KMS-11 (cell line): ENCODE data around the gene SACS.

Source experiments
- H2AFZ ChIP-seq: fragments of 200-600 bp; sonication (generic); 2 replicates; pipeline ENCODE4 v1.6.1; 2016; ENCODE audit warnings: antibody characterized with exemption, mixed run types, low read depth
- H3K27ac ChIP-seq: fragments of 200-600 bp; sonication (generic); 2 replicates; pipeline ENCODE4 v1.6.1; 2016; ENCODE audit warnings: mild to moderate bottlenecking, mixed run types
- H3K27me3 ChIP-seq: fragments of 200-600 bp; sonication (generic); 2 replicates; pipeline ENCODE4 v1.6.1; 2017; ENCODE audit warnings: mild to moderate bottlenecking, low read depth, mixed run types, moderate library complexity; ENCODE audit not compliant: insufficient read depth
- H3K36me3 ChIP-seq: fragments of 200-600 bp; sonication (generic); 2 replicates; pipeline ENCODE4 v1.6.1; 2017; ENCODE audit warnings: mild to moderate bottlenecking, mixed run types; ENCODE audit not compliant: insufficient read depth
- H3K4me1 ChIP-seq: fragments of 200-600 bp; sonication (generic); 2 replicates; pipeline ENCODE4 v1.6.1; 2016; ENCODE audit warnings: mild to moderate bottlenecking, low read depth, mixed run types; ENCODE audit not compliant: poor library complexity, severe bottlenecking
- H3K4me2 ChIP-seq: fragments of 200-600 bp; sonication (generic); 2 replicates; pipeline ENCODE4 v1.7.0; 2016; ENCODE audit warnings: mild to moderate bottlenecking, mixed run types
- H3K4me3 ChIP-seq: fragments of 200-600 bp; sonication (generic); IDR thresholded peaks from 2 replicates; pipeline ENCODE4 v1.6.1; 2017; ENCODE audit warnings: low read depth, low read length, mixed read lengths; ENCODE audit not compliant: insufficient read depth
- H3K79me2 ChIP-seq: fragments of 200-600 bp; sonication (generic); 2 replicates; pipeline ENCODE4 v1.6.1; 2016; ENCODE audit warnings: low read depth, mixed run types; ENCODE audit not compliant: insufficient read depth
- H3K9ac ChIP-seq: fragments of 200-600 bp; sonication (generic); 2 replicates; pipeline ENCODE4 v1.6.1; 2016; ENCODE audit warnings: mild to moderate bottlenecking, mixed run types
- H4K20me1 ChIP-seq: fragments of 200-600 bp; sonication (generic); 2 replicates; pipeline ENCODE4 v1.6.1; 2016; ENCODE audit warnings: mild to moderate bottlenecking, mixed run types; ENCODE audit not compliant: insufficient read depth
- TF ChIP-seq, protein P1 (sequence below): fragments of 200-600 bp; sonication (generic); conservative IDR thresholded peaks from 2 replicates; pipeline ENCODE4 v1.6.1; 2017; ENCODE audit warnings: low read depth, mild to moderate bottlenecking, antibody characterized with exemption, low read length, moderate library complexity, mixed read lengths

The SACS gene

GRCh38 chr13:23381866-23382265 is 51.6 kb downstream of the SACS start:
- H3K27ac ChIP-seq = no peak overlapping the region
- no peak overlapping the region for H2AFZ ChIP-seq
- no peak overlapping the region for H3K9ac ChIP-seq
- H3K4me3 ChIP-seq = no peak overlapping the region
- H3K4me2 ChIP-seq = no peak overlapping the region
- no peaks in the 10 kb centered on the region for H3K27me3 ChIP-seq
- TF ChIP-seq, protein P1, sequence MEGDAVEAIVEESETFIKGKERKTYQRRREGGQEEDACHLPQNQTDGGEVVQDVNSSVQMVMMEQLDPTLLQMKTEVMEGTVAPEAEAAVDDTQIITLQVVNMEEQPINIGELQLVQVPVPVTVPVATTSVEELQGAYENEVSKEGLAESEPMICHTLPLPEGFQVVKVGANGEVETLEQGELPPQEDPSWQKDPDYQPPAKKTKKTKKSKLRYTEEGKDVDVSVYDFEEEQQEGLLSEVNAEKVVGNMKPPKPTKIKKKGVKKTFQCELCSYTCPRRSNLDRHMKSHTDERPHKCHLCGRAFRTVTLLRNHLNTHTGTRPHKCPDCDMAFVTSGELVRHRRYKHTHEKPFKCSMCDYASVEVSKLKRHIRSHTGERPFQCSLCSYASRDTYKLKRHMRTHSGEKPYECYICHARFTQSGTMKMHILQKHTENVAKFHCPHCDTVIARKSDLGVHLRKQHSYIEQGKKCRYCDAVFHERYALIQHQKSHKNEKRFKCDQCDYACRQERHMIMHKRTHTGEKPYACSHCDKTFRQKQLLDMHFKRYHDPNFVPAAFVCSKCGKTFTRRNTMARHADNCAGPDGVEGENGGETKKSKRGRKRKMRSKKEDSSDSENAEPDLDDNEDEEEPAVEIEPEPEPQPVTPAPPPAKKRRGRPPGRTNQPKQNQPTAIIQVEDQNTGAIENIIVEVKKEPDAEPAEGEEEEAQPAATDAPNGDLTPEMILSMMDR = no peak
- H3K36me3 ChIP-seq = no peaks in the 10 kb centered on the region
- no peaks in the 10 kb centered on the region for H4K20me1 ChIP-seq
- H3K79me2 ChIP-seq = no peaks in the 10 kb centered on the region
- no peaks in the 10 kb centered on the region for H3K4me1 ChIP-seq

DNA sequence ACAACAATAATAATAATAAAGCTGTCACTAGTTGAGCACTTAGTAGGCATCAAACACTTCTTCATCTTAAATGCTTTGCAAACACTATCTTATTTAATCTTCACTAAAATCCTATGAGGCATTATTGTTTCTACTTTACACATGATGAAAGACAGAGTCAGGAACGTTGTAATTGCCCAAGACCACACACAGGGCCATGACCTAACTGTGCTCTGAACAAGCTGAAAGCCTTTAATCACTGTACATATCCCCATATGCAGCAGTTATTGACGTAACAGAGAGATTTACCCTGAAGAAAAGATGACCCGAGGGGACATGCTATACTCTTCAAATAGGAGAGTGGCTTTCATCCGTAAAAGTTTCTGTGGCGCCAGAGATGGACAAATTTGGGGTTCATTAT is 53.0 kb downstream of the SACS start:
- Histone ChIP-seq H2AFZ (no peak overlapping the region), H3K4me1 (peaks cover 5% of the 10 kb centered on the region), H3K27me3 (no peaks in the 10 kb centered on the region), H3K36me3 (no peaks in the 10 kb centered on the region), H3K9ac (no peak overlapping the region), H3K4me3 (no peak overlapping the region), H4K20me1 (no peaks in the 10 kb centered on the region), H3K27ac (no peak overlapping the region), H3K4me2 (no peak overlapping the region), H3K79me2 (no peaks in the 10 kb centered on the region)
- TF ChIP-seq, protein P1 = no peak

- no peak overlapping the region for H2AFZ ChIP-seq
- no peak overlapping the region for H3K4me2 ChIP-seq
- H3K9ac ChIP-seq = no peak overlapping the region
Measured at GRCh38 chr13:23377983-23378632, 55.4 kb downstream of the SACS start.

DNA sequence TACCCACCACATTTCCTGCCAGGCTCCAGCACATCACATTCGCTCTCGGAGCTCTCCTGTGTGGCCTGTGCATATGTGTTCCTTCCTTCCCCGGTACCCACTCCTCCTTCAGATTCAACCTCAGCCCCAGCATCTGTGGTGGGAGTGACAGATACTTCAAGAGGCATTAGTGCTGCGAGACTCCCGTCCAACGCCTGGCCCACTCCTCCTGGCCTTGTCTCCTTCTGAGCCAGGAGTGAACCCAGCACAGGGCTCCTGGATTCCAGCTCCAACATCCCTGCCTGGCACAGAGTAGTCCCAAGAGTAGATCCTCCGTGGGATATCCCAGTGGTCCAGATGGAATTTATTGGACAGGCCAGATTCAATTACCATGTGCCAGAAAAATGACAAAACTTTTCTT is 55.9 kb downstream of the SACS start:
- H4K20me1 ChIP-seq = no peaks in the 10 kb centered on the region
- H3K36me3 ChIP-seq = no peaks in the 10 kb centered on the region
- H3K9ac ChIP-seq = no peak overlapping the region
- peaks cover 16% of the 10 kb centered on the region for H3K4me1 ChIP-seq
- no peaks in the 10 kb centered on the region for H3K27me3 ChIP-seq
- H3K27ac ChIP-seq = no peak overlapping the region
- peaks cover 16% of the 10 kb centered on the region; the same call in 1 of the 2 replicates for H3K79me2 ChIP-seq
- H2AFZ ChIP-seq = no peak overlapping the region
- TF ChIP-seq, protein P1 = no peak
- H3K4me3 ChIP-seq = no peak overlapping the region
- no peak overlapping the region for H3K4me2 ChIP-seq

More at GRCh38 chr13:23377983-23378632, 55.4 kb downstream of the SACS start:
- no peaks in the 10 kb centered on the region for H4K20me1 ChIP-seq
- peaks cover 16% of the 10 kb centered on the region; the same call in 1 of the 2 replicates for H3K79me2 ChIP-seq
- no peaks in the 10 kb centered on the region for H3K36me3 ChIP-seq
- H3K27ac ChIP-seq = no peak overlapping the region
- H3K4me1 ChIP-seq = peaks cover 12% of the 10 kb centered on the region
- TF ChIP-seq, protein P1 = no peak
- H3K27me3 ChIP-seq = no peaks in the 10 kb centered on the region
- H3K4me3 ChIP-seq = no peak overlapping the region
